ENCODE data around the gene MYBPH.
A peak's percentile ranks its signal among the peaks of the same experiment; 100 is the strongest.

MYBPH gene, protein sequence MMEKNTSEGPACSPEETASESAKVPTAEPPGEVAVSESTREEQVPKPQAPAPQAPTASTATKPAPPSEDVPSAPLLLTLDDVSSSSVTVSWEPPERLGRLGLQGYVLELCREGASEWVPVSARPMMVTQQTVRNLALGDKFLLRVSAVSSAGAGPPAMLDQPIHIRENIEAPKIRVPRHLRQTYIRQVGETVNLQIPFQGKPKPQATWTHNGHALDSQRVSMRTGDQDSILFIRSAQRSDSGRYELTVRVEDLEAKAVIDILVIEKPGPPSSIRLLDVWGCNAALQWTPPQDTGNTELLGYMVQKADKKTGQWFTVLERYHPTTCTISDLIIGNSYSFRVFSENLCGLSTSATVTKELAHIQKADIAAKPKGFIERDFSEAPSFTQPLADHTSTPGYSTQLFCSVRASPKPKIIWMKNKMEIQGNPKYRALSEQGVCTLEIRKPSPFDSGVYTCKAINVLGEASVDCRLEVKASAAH

DNA sequence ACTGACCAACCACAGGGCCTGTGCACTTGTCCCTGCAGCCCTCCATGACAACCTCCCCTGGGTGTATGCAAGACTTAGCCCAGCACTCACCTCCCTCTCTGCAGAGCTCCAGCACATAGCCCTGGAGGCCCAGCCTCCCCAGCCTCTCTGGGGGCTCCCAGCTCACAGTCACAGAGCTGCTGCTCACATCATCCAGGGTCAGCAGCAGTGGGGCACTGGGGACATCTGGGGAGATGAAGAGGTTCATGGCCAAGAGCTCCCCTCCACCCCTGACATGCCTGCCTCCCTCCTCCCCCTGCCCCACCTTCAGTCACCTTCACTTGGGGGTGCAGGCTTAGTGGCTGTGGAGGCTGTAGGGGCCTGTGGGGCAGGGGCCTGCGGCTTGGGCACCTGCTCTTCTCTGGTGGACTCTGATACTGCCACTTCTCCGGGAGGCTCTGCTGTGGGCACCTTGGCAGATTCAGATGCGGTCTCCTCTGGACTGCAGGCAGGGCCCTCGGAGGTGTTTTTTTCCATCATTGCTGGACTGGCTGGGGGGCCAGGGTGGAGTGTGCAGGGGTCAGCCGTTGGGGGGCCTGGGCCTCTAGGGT lies at the start of gene MYBPH:
MYBPH (minus strand) TSS at position 590 of the 590 bp plus-strand sequence; CDS start at position 519, 71 bp downstream.
- no peak for DNase-seq

DNA sequence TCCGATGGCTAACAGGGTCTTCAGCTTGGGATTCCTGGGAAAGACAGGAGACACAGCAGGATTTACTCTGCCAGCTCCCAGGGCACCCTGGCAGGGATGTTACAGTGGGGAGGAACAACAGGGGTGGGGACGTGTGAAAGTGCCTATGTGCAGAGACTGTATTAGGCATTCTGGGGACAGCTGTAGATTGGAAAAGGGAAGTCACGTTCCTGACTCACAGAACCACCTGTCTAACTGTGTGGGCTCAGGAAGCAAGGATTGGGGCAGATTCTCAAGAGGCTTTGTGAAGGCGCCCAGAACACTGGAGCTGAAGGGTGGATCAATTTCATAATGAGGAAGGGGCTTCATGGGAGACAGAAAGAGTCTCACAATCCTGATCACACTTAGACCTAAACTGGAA lies 49.4 kb upstream of the MYBPH start:
- DNase-seq: no peak

DNA sequence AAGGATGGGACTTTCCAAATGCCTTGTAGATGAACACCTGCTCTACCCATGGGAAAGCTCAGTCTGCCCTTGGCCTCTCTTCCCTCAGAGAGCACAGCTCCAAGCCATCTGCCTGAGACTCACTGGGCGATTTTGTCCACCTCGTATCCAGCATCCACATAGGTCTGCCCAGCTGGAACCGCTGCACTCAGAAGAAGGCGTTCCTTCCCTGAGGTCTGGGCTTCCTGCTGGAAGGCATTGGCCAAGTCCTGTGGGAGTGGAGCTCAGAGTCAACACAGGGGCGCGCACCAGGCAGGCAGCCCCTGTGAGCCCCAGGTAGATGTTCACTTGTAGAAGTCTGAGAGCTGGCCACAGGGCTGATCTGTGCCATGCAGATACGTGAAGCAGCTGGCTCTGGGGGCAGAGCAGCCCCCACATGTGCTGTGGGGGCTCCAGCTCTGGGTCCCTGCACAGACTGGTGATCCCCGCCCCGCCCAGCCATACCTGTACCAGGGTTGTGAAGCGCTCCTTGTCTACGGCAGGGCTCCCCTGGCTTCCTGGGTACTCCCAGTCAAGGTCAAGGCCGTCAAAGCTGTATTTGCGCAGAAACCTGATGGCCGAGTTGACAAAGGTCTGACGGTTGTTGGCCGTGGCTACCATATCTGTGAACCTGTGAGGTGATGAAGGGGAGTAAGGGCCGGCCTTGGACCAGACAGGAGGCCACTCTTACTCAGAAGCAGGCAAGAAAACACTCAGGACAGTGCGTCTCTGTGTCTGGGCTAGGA lies 47.6 kb upstream of the MYBPH start:
- DNase-seq: no peak

DNA sequence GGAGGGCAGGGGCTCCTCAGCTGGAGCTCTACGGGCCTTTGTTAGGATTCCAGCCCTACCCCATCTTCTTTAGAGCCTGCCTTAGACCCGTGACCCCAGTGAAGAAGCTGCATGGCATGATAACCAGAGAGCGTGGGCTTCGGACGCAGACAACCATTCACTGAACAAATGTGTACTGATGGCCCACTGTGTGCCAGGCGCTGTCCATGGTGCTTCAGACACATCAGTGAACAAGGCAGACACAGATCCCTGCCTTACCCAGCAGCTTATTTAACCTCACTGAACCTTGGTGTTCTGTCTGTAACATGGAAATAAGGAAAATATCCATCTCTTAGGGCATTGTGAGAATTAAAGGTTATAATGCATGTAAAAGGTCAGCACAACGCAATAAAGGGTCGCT lies 44.3 kb upstream of the MYBPH start:
- DNase-seq: no peak

DNA sequence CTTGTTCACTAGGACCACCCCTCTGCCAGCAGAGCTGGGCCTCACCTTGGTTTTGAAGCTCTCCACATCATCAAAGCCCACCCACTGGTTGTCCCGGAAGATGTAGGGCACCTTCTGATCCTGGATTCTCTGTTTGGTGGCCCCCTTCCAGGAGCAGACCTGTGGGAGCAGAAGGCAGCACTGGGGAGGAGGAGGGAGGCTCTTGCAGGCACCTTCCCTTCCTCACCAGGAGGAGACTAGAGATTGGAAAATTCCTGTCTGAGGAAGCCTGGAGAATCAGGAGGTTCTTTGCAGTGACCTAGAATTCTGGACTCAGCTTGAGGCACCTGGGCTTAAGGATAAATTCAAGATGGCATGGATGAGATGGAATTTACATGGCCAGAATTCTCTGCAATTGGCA lies 43.5 kb upstream of the MYBPH start:
- no peak for DNase-seq

DNA sequence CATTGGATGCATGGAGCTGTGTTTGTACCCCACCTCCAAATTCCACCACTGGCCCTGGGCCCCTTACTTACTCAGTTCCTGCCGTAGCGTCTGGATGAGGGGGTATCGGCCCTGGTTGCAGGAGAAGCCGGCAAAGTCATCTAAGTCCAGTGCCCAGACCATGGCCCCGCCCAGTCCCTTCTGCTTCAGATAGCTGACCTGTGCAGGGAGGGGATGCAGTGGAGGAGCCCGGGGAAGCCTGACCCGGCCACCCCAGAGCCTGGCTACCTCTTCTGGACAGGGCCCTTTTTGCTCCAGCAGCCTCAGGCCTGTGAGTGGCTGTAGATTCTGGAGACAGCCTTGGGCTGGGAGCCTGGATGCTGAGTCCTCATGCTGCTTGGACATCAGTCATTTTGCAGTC lies 42.0 kb upstream of the MYBPH start:
- DNase-seq: no peak

DNA sequence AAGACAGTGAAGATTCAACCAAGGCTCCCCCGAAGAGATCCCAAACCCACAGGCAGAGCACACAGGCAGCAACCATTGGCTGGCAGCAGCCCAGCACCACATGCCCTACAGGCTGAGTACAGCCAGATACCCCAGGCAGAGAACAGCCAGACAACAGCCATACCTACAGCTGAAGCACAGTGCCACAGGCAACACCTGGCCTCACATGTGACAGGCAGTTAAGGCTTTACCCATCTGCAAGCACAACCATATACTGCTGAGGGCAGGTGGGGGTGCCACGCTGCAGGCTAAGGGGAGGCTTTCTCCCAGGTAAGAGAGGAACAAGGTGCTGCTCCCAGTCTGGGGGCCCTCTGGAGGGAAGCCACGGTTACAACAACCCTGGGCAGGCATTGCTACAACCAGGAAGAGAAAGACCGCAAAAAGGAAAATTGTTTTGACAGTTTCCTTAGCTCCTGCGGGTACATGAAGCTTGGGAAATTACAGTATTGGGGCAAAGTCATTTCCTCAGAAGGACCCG lies 41.6 kb upstream of the MYBPH start:
- no peak for DNase-seq

DNA sequence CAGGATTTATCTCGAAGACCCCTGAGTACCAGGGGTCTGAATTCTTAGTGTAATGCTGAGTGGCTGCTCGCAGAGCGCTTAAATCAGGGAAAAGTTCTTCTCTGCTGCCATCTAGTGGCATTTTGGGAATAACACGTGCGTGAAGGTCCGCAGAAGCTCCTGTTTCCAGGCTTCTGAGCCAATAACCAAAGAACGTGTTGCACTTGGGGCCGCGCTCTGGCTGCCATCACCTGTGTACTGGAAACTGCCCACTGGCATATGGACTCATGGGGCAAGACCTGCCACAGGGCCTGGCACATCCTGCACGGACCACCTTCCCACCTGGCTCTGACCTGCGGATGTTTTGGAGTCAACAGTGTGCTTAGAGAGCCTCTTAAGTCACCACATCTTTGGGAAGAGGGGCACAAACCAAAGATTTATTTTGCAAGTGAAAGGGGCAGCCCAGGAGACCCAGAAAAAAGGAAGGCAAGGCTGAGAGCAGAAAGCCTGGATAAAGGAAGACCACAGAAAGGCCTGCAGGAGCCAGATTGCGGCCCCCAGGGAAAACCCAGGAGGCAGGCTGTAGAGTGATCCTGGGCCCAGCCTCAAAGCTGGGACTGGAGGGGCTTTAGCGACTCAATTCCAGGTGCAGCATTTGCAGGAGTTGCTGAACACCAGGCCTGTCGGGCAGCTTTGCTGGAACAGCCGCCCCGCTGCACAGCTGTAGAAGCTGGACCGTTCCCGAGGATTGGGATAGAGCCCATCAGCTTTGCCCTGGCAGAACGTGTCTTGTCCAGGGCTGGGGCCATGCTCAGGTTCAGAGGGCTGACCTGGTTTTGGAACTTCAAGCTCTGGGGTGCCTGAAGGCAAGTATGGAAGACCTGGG lies 40.9 kb upstream of the MYBPH start:
- DNase-seq: peak; percentile 65

DNA sequence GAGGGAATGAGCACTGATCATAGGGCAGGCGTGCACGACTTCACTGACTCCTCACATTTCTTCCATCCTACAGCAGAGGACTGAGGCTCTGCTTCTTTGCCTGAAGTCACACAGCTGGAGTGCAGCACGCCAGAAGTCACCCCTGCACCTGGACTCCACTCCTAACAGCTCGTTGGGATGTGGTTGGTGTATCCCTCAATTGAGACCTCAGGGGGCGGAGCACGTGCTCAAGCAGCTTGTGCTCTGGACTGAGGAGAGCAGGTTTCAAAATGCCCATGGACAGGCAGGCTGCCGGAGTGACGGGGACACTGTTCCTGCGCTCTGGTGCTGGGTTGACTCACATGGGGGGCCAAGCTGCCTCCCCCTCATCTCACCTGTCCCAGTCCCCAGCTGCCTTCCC lies 39.9 kb upstream of the MYBPH start:
- DNase-seq: no peak

DNA sequence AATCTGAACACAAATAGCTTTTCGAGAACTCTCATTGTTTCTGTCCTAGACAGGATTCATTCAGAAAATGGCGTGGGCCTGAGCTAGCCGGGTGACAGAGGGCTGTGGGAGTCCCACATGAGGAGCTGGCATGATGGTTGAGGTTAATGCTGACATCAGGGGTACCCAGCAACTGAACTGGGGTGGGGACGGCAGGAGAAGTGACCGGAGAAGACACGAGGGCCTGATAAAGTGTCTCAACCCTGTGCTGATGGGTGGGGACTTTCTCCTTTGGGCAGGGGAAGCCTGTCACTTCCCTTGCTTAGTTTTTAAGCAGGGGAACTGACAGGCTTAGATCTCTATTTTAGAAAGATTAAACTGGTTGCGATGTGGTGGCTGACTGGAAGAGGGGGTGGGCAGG lies 39.2 kb upstream of the MYBPH start:
- DNase-seq: no peak

DNA sequence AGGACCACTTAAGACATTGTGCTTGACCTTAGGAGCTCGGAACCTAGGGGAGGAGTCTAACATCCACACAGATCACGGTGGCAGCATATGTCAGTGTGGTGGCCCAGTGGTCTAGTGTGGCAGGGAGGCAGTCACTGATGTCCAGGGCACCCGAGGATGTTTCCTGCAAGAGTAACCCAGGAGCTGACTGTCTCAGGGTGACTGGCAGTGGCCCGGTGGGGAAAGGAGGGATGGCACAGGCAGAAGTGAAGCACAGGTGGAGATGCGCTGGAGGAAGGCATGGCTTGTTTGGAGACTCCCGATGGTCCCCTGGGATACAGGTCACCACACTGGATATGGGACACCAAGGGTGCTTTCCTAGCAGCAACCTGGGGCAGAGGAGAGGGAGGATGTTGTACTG lies 37.5 kb upstream of the MYBPH start:
- DNase-seq: no peak

DNA sequence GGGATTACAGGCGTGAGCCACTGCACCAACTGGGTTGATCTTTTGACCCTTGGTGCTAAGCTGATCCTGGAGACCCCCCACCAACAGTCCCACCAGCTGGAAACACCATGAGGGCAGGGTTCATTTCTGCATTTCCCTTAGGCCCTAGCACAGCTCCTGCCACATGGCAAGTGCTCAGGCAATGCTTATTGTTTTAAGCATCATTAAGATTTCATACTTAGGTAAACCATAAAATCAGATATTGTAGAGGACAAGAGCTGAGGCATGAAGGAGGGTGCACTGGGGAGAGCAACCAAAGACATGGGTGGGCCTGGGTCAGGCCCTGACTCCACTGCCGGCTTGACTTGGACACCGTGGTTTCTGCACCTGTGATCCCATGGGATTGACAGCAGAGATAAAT lies 36.2 kb upstream of the MYBPH start:
- no peak for DNase-seq

DNA sequence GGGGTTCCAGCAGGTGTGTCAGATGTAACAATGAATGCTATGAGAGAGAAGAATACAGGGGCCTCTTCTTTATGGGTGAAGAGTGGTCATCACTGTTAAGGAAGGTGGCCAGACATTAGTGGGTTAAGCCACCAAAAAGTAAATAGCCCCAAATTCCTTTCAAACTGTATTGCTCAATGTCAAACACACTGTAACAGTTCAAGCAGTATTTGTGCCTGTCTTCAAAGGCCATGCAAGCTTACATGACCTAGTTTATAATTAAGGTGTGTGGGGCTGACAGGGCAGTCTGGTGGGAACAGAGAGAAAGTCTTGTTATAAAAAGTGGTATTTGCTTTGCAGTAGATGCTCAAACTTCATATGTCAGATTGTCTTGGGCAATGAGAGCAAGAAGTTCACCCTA lies 35.4 kb upstream of the MYBPH start:
- no peak for DNase-seq

DNA sequence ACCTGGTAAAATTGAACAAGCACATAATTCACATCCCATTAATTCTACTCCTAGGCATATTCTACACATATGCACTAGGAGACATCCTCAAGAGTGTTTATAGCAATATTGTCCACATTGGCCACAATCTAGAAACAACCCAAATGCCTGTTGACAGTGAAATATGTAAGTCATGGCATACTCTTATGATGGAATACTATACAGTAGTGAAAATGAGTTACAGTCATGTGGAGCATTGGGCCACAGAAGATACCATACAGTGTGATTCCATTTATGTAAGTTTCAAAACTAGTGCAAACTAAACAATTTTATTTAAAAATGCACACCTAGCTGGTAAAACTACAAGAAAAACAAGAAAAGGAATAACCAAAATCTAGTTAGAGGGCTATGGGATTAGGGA lies 34.7 kb upstream of the MYBPH start:
- DNase-seq: no peak

DNA sequence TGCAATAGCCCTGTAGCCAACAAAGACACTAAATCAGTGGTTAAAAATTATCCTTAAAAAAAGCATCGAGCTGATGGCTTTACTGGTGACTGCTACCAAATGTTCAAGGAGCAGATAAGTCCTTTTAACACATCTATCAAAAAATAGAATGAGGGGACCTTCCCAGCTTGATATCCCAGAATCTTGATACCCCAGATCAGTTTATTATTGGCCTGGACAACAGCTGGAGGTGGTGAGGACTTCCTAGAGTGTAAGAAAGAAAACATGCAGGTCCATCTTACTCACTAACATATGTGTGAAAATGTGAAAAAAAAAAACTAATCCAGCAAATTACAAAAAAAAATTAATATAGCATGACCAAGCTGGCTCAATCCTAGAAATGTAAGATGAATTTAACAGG lies 32.6 kb upstream of the MYBPH start:
- DNase-seq: no peak

DNA sequence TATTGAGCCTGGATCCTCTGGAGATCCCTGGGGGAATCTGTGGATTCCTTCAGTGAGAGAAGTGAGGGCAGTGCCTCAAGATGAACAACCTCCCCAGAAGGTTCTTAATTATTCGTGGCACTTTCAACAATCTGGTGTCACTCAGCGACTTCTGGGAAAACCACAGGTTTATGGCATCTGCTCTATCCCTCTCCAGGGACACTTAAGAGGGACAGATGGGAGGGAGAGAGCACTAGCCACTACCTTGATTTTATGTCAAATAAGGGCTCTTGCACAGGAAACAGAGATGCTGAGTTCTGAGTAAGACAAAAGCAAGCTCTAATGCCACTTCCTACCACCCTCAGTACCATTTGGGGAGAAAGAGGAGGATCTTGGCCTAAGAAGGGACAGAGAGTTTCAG lies 32.1 kb upstream of the MYBPH start:
- no peak for DNase-seq

DNA sequence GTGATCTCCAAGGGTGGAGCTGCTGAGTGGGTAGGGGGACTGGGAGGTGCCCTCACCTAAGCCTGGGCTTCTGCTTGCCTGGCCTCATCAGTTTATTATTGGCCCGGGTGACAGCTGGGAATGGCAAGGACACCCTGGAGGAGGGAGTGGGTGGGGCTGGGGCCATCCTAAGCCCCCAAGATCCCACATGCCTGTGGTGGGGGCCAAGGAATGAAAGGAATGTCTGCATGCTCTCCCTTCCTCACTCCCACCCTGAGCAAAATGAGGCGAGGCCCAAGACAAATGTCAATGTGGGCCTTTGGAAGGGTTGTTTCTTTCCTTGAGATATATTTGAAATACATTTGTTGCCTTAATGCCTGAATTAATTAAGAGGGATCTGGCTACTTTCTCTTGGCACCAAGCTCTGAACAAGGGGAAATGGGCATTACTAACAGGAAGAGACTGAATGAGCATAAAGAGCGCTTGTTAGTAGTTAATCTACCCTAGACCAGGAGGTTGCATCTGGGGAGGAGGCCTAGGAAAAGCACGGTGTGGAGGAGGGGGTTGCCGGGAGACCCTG lies 30.6 kb upstream of the MYBPH start:
- DNase-seq: no peak

DNA sequence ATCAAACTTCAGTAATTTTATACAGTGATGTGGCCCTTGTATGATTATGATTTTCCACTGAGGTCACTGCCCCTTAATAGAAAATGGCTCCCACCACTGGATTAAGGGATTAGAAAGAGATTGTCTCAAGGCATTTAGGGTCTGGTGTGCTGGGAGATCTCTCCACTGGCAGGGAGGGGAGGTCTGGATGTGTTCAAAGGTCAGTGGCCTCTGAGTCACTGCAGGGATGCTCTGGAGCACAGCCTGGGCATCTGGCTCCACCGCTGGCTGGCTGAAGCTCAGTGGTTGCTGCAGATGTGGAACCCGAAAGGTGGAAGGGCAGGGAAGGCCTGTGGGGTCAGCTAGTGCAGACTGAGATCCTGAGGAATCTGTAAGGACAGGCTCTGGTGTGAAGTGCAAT lies 29.1 kb upstream of the MYBPH start:
- no peak for DNase-seq

DNA sequence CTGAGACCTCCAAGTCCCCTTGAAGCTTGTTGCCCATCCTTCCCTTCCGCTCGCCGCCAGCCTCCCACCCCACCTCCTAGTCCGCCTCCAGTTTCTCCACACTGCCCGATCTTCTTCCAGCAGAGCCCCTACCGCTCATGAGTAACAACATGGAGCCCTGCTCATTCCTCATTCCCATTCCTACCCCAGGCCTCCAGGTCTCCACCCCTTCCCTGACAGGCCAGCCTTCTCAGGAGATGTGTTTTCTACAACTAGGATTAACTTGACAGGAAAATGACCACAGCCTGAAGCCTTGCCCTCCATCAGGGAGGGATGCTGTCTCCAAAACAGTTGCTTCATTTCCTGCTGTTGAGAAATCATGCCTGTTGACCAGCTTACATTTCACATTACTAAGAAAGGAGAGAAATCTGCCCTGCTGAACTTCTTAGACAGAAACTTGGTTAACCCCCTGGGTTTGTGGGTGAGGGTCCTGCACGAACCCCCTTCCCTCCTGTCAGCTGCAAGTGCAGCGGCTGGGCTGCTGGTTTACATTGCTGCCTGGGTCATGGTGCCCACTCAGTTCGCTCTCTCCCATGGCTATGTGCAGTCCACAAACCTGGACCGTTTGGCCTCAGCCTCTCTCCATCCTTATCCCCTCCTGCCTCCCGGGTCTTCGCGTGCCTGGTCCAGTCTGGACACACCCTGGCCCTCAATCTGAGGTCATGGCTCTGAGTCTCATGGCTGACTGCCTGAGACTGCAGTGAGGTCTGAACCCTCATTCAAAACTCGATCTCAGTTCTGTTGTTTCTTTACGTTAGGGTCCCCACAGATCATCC lies 27.0 kb upstream of the MYBPH start:
- DNase-seq: no peak

DNA sequence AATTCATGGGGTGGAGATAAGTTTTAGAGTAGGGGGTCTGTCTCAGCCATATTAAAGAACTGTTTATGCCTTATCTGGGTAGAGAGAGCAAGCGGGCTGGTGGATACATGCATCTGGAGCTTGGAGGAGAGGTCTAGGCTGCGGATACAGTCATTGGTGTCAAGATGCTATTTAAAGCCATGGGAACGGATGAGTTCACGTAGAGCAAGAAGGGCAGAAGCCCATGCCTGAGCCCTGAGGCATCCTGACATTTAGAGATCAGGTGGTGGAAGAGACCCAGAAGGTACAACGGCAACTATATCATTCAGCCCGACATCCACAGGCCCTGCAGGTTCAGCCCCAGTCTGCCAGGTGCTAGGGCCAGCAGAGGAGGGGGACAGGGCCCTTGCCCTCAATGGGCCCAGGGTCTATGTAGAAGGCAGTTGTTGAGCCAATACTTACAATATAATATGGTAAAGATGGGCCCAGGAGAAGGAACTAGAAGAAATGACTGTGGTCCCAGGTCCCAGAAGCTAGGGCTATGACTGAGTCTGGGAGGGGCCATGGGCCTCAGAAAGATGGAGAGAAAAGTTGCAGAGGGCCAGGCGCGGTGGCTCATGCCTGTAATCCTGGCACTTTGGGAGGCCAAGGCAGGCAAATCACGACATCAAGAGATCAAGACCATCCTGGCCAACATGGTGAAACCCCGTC lies 26.0 kb upstream of the MYBPH start:
- no peak for DNase-seq

DNA sequence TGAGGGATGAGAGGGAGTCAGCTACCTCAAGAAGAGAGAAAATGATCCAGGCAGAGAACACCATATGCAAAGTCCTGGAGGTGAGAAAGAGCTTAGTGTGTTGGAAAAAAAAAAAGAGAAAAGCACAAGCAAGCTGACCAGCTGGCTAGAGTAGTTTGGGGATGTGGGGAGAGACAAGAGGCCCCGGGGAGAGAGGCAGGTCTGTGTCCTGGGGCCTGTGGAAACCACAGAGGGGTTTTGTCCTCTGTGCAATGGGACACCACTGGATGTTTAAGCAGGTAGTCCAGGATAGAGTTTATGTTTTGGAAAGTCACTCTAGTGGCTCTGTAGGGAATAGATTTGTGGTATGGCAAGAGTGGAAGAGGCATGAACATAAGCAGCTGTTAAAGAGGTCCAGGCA lies 25.3 kb upstream of the MYBPH start:
- no peak for DNase-seq

All from stimulated activated CD8-positive, alpha-beta memory T cell treated with anti-CD3 and anti-CD28 coated beads, Interleukin-4, amount 100 ng/mL, for 48 hours (primary cell).